T-helper 1 cell (primary cell): ENCODE measurements around the gene RASAL3.
A peak's percentile ranks its signal among the peaks of the same experiment; 100 is the strongest.

Experiments used
- DNase-seq, 5 donors: peaks; one replicate each; pipeline ENCODE4 v3.0.0-alpha.2; 2012 to 2020

RASAL3 gene

GRCh38 chr19:15432629-15433518, 31.5 kb downstream of the RASAL3 start:
- DNase-seq, result peak; percentile 81 to 91 (median 87)

GRCh38 chr19:15432018-15432494, 32.3 kb downstream of the RASAL3 start:
- DNase-seq, result no peak

- DNase-seq, result no peak
These were observed 32.8 kb downstream of the RASAL3 start for GRCh38 chr19:15431396-15432017.

GRCh38 chr19:15430526-15431120, 33.7 kb downstream of the RASAL3 start:
- DNase-seq, result no peak

- no peak for DNase-seq
These were observed 34.4 kb downstream of the RASAL3 start for GRCh38 chr19:15429825-15430467.

- no peak for DNase-seq
These were observed 35.2 kb downstream of the RASAL3 start for GRCh38 chr19:15428956-15429824.

- DNase-seq, result no peak
These were observed 36.3 kb downstream of the RASAL3 start for GRCh38 chr19:15427991-15428471.

- DNase-seq, result no peak
These were observed 37.0 kb downstream of the RASAL3 start for GRCh38 chr19:15427350-15427700.

- DNase-seq, result no peak
These were observed 37.6 kb downstream of the RASAL3 start for GRCh38 chr19:15426485-15427349.

- no peak for DNase-seq
These were observed 38.9 kb downstream of the RASAL3 start for GRCh38 chr19:15425321-15425950.

- DNase-seq, result no peak
These were observed 39.6 kb downstream of the RASAL3 start for GRCh38 chr19:15424692-15425272.

- DNase-seq, result no peak
These were observed 40.2 kb downstream of the RASAL3 start for GRCh38 chr19:15424121-15424520.

- DNase-seq, result no peak
These were observed 41.2 kb downstream of the RASAL3 start for GRCh38 chr19:15423130-15423529.

GRCh38 chr19:15422296-15423075, 41.9 kb downstream of the RASAL3 start:
- DNase-seq, result no peak

GRCh38 chr19:15421721-15422260, 42.6 kb downstream of the RASAL3 start:
- DNase-seq, result no peak

- no peak for DNase-seq
These were observed 43.1 kb downstream of the RASAL3 start for GRCh38 chr19:15421136-15421695.

GRCh38 chr19:15419413-15420025, 44.8 kb downstream of the RASAL3 start:
- DNase-seq, result no peak
